OCI-LY1 (cell line): Measurements from ENCODE around the gene PROB1.

Source experiments
- H2AFZ ChIP-seq: fragments of 200-600 bp; sonication (generic), shearing (Covaris generic); 2 replicates; pipeline ENCODE4 v1.6.0; 2014; ENCODE audit warnings: antibody characterized with exemption, mild to moderate bottlenecking, low read length
- H3F3A ChIP-seq: fragments of 200-600 bp; sonication (generic), shearing (Covaris generic); 2 replicates; pipeline ENCODE4 v1.6.0; 2014; ENCODE audit warnings: mild to moderate bottlenecking, antibody characterized with exemption, low read length, moderate library complexity; ENCODE audit not compliant: insufficient read depth
- H3K27ac ChIP-seq: fragments of 200-600 bp; sonication (generic); 2 replicates; pipeline ENCODE4 v1.5.1; 2014; ENCODE audit warnings: low read length, mixed run types, mild to moderate bottlenecking, low read depth; ENCODE audit not compliant: poor library complexity, severe bottlenecking
- H3K27me3 ChIP-seq: fragments of 200-600 bp; sonication (generic); 2 replicates; pipeline ENCODE4 v1.6.0; 2014; ENCODE audit warnings: antibody characterized with exemption, mild to moderate bottlenecking, low read length, moderate library complexity; ENCODE audit not compliant: insufficient read depth
- H3K36me3 ChIP-seq: fragments of 200-600 bp; sonication (generic); 2 replicates; pipeline ENCODE4 v1.6.1; 2014; ENCODE audit warnings: mild to moderate bottlenecking, antibody characterized with exemption, low read length, moderate library complexity, mixed read lengths; ENCODE audit not compliant: insufficient read depth
- H3K4me1 ChIP-seq: fragments of 200-600 bp; sonication (generic); 2 replicates; pipeline ENCODE4 v1.5.1; 2014; ENCODE audit warnings: mild to moderate bottlenecking, low read length, moderate library complexity; ENCODE audit not compliant: insufficient read depth, severe bottlenecking
- H3K4me2 ChIP-seq: fragments of 200-600 bp; sonication (generic), shearing (Covaris generic); 2 replicates; pipeline ENCODE4 v1.6.1; 2014; ENCODE audit warnings: low read length
- H3K4me3 ChIP-seq: fragments of 200-600 bp; sonication (generic); 2 replicates; pipeline ENCODE4 v1.5.1; 2014; ENCODE audit warnings: low read length, low read depth, mild to moderate bottlenecking, mixed read lengths; ENCODE audit not compliant: poor library complexity, severe bottlenecking
- H3K79me2 ChIP-seq: fragments of 200-600 bp; shearing (Covaris generic); 2 replicates; pipeline ENCODE4 v1.6.1; 2016; ENCODE audit warnings: mixed run types, low read length, mixed read lengths; ENCODE audit not compliant: insufficient read depth
- H3K9ac ChIP-seq: fragments of 200-600 bp; sonication (generic), shearing (Covaris generic); 2 replicates; pipeline ENCODE4 v1.6.1; 2014; ENCODE audit warnings: mild to moderate bottlenecking, low read length, mixed read lengths
- H3K9me2 ChIP-seq: fragments of 200-600 bp; sonication (generic), shearing (Covaris generic); 2 replicates; pipeline ENCODE4 v1.6.1; 2014; ENCODE audit warnings: low read depth, mild to moderate bottlenecking, low read length, mixed read lengths
- H3K9me3 ChIP-seq: fragments of 200-600 bp; shearing (Covaris generic); 2 replicates; pipeline ENCODE4 v1.6.1; 2014; ENCODE audit warnings: low read length, mixed read lengths
- H4K20me1 ChIP-seq: fragments of 200-600 bp; sonication (generic), shearing (Covaris generic); 2 replicates; pipeline ENCODE4 v1.6.0; 2016; ENCODE audit warnings: mild to moderate bottlenecking, low read length; ENCODE audit not compliant: insufficient read depth
- EZH2 ChIP-seq: fragments of 200-600 bp; sonication (generic), shearing (Covaris generic); IDR thresholded peaks from 2 replicates; pipeline ENCODE4 v1.8.0; 2017; ENCODE audit warnings: borderline replicate concordance, mixed run types, mild to moderate bottlenecking, antibody characterized with exemption, low read length, moderate library complexity, mixed read lengths
- TF ChIP-seq, protein P1 (sequence below): fragments of 200-600 bp; sonication (generic), shearing (Covaris generic); IDR thresholded peaks from 2 replicates; pipeline ENCODE4 v1.5.1; 2017; ENCODE audit warnings: mild to moderate bottlenecking, antibody characterized with exemption, low read length, moderate library complexity, mixed read lengths

Gene PROB1

DNA sequence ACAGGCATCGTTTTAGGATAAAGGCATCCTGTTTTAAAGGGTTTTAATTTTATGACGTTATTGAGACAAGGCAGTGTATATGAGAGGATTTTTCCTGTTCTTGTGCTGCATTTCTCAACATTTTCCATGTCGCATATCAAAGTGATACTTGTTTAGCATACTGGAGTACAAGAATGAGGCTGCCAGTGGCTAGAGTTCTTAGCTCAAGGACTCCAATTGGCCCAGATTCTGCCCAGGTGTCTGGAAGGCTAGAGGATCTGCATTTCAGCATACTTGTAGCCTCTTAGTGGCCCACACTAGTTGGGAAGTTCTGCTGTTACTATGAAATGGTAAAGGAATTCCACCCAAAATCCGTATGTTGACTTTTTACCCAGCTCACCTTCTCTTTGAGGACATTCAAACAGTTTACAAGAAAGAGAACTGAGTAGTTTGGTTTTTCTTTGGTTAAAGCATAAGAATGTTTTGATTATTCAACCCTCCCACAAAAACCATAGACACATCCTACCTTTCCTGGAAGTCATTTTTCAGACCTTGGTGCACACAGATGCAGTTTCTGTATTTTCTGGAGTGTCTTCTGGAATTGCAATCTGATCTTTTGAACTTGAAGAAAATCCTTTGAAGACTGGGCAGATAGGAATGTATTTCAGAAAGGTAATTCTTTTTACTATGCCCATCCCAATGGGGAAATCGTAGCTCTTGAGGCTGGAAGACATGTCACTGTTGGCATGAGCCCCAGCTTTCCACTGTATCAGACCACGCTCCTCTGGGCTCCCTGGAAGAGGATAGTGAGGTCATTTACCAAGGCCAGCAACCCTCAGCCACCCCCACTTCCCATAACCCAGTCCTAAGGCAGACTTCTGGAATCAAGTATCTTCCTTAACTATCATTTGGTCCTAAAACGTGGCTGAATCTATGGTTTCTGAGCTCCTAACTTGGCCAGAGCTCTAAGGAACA is 23.1 kb downstream of the PROB1 start:
- H2AFZ ChIP-seq: no peak overlapping the region
- H3K4me1 ChIP-seq: no peaks in the 10 kb centered on the region
- peaks cover 35% of the 10 kb centered on the region for H3K36me3 ChIP-seq
- no peaks in the 10 kb centered on the region for H3F3A ChIP-seq
- H3K9ac ChIP-seq: no peak overlapping the region
- H3K9me3 ChIP-seq: no peaks in the 10 kb centered on the region
- H3K27ac ChIP-seq: no peak overlapping the region
- TF ChIP-seq EZH2: no peak
- TF ChIP-seq, protein P1, sequence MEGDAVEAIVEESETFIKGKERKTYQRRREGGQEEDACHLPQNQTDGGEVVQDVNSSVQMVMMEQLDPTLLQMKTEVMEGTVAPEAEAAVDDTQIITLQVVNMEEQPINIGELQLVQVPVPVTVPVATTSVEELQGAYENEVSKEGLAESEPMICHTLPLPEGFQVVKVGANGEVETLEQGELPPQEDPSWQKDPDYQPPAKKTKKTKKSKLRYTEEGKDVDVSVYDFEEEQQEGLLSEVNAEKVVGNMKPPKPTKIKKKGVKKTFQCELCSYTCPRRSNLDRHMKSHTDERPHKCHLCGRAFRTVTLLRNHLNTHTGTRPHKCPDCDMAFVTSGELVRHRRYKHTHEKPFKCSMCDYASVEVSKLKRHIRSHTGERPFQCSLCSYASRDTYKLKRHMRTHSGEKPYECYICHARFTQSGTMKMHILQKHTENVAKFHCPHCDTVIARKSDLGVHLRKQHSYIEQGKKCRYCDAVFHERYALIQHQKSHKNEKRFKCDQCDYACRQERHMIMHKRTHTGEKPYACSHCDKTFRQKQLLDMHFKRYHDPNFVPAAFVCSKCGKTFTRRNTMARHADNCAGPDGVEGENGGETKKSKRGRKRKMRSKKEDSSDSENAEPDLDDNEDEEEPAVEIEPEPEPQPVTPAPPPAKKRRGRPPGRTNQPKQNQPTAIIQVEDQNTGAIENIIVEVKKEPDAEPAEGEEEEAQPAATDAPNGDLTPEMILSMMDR: no peak
- no peak overlapping the region for H3K4me2 ChIP-seq
- no peaks in the 10 kb centered on the region for H3K79me2 ChIP-seq
- H3K27me3 ChIP-seq: no peaks in the 10 kb centered on the region
- no peaks in the 10 kb centered on the region for H3K9me2 ChIP-seq
- H3K4me3 ChIP-seq: no peak overlapping the region
- no peaks in the 10 kb centered on the region for H4K20me1 ChIP-seq

DNA sequence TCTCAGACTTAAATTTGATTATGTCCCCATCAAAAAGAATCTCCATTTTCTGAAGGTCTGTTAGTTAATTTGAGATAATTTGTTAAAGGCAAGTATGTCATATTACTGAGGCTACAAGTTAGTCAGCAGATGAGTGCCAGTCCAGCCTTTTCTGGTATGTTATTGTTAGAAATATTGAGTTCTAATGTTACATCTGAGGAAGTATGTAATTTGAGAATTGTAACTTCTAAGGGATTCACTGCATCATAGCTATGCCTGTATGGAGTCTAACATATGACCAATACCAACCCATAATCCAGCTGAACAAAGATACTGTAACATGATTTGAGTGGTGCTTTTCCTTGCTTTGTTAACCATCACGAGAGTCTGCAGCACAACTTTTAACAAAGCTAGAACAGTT is 25.7 kb downstream of the PROB1 start:
- H3K9me3 ChIP-seq: no peaks in the 10 kb centered on the region
- H3K9me2 ChIP-seq: no peaks in the 10 kb centered on the region
- TF ChIP-seq, protein P1: no peak
- TF ChIP-seq EZH2: no peak
- no peaks in the 10 kb centered on the region for H3K27me3 ChIP-seq
- H3F3A ChIP-seq: no peaks in the 10 kb centered on the region
- H3K79me2 ChIP-seq: no peaks in the 10 kb centered on the region
- no peak overlapping the region for H3K4me2 ChIP-seq
- H3K4me1 ChIP-seq: no peaks in the 10 kb centered on the region
- H3K9ac ChIP-seq: no peak overlapping the region
- H4K20me1 ChIP-seq: no peaks in the 10 kb centered on the region
- H3K4me3 ChIP-seq: no peak overlapping the region
- H3K27ac ChIP-seq: no peak overlapping the region
- peaks cover 57% of the 10 kb centered on the region for H3K36me3 ChIP-seq
- no peak overlapping the region for H2AFZ ChIP-seq

DNA sequence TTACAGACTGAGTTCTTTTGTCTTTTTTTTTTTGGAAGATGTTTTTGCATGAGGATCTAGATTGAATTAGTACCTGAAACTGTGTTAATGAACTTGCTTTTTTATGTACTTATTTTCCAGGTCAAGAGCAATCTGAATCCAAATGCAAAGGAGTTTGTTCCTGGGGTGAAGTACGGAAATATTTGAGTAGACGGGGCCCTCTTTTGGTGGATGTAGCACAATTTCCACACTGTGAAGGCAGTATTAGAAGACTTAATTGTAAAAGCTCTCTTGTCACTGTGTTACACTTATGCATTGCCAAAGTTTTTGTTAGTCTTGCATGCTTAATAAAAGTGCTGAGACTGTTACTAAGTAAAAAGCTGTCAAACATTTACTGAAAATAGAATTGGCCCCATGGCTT is 26.3 kb downstream of the PROB1 start:
- Histone ChIP-seq H3K9me2 (no peaks in the 10 kb centered on the region), H3K27ac (no peak overlapping the region), H4K20me1 (no peaks in the 10 kb centered on the region), H3K9me3 (no peaks in the 10 kb centered on the region), H3K4me1 (no peaks in the 10 kb centered on the region), H3F3A (no peaks in the 10 kb centered on the region), H3K4me2 (no peak overlapping the region), H3K9ac (no peak overlapping the region), H3K27me3 (no peaks in the 10 kb centered on the region), H3K36me3 (peaks cover 63% of the 10 kb centered on the region), H3K4me3 (no peak overlapping the region), H2AFZ (no peak overlapping the region), H3K79me2 (no peaks in the 10 kb centered on the region)
- no peak for TF ChIP-seq EZH2
- TF ChIP-seq, protein P1: peak; percentile 33; the same call in 1 of the 2 replicates
